ENCODE results near the gene INTS2.

Gene INTS2

GRCh38 chr17:61848896-61849295 is 78.9 kb downstream of the INTS2 start:
- FAIRE-seq (no peak), DNase-seq (ENCODE audit: insufficient read length, low spot score) (no peak)
- TF ChIP-seq, protein P1, sequence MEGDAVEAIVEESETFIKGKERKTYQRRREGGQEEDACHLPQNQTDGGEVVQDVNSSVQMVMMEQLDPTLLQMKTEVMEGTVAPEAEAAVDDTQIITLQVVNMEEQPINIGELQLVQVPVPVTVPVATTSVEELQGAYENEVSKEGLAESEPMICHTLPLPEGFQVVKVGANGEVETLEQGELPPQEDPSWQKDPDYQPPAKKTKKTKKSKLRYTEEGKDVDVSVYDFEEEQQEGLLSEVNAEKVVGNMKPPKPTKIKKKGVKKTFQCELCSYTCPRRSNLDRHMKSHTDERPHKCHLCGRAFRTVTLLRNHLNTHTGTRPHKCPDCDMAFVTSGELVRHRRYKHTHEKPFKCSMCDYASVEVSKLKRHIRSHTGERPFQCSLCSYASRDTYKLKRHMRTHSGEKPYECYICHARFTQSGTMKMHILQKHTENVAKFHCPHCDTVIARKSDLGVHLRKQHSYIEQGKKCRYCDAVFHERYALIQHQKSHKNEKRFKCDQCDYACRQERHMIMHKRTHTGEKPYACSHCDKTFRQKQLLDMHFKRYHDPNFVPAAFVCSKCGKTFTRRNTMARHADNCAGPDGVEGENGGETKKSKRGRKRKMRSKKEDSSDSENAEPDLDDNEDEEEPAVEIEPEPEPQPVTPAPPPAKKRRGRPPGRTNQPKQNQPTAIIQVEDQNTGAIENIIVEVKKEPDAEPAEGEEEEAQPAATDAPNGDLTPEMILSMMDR (IDR thresholded peaks at IDR 0.05; ENCODE audit: insufficient read depth, missing control alignments), result no peak

- DNase-seq (ENCODE audit: insufficient read length, low spot score), result no peak
- FAIRE-seq, result no peak
- TF ChIP-seq, protein P1 (IDR thresholded peaks at IDR 0.05; ENCODE audit: insufficient read depth, missing control alignments), result no peak
These were observed 79.5 kb downstream of the INTS2 start for GRCh38 chr17:61848247-61848646.

DNA sequence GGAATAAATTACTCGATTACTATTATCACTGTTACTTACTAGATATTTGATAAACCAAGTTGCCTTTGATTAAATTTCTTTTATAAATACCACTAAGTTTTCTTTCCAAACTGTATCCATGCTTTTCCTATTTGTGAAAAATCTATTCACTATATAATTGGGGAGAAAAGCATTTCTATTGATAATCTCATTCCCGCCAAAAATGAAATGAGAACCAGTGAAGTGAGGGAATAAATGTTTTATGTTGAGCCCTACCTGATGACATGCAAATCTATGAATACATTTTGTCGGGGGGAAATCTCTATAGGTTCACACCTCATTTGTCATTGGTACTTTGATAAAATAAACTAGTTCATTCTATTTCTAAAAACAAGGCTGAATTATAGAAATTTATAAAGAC is 80.1 kb downstream of the INTS2 start:
- TF ChIP-seq, protein P1 (IDR thresholded peaks at IDR 0.05; ENCODE audit: insufficient read depth, missing control alignments), result no peak
- no peak for FAIRE-seq
- DNase-seq (ENCODE audit: insufficient read length, low spot score), result no peak

- DNase-seq (ENCODE audit: insufficient read length, low spot score), result no peak
- no peak for FAIRE-seq
- TF ChIP-seq, protein P1 (IDR thresholded peaks at IDR 0.05; ENCODE audit: insufficient read depth, missing control alignments), result no peak
These were observed 80.9 kb downstream of the INTS2 start for GRCh38 chr17:61846761-61847375.

GRCh38 chr17:61846088-61846487 is 81.7 kb downstream of the INTS2 start:
- TF ChIP-seq, protein P1 (IDR thresholded peaks at IDR 0.05; ENCODE audit: insufficient read depth, missing control alignments), result no peak
- FAIRE-seq, result no peak
- no peak for DNase-seq (ENCODE audit: insufficient read length, low spot score)

DNA sequence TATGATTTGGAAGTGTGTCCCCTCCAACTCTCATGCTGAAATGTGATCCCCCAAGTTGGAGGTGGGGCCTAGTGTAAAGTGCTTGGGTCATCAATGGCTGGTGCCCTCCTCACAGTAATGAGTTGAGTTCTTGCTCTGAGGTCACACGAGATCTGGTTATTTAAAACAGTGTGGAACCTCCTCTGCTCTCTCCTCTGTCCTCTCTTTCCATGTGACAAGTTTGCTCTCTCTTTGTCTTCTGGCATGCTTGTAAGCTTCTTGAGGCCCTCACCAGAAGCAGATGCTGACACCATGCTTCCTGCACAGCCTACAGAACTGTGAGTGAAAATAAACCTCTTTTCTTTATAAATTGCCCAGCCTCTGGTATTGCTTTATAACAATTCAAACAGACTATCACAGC is 84.3 kb downstream of the INTS2 start:
- no peak for DNase-seq (ENCODE audit: insufficient read length, low spot score)
- no peak for FAIRE-seq
- TF ChIP-seq, protein P1 (IDR thresholded peaks at IDR 0.05; ENCODE audit: insufficient read depth, missing control alignments), result no peak

DNA sequence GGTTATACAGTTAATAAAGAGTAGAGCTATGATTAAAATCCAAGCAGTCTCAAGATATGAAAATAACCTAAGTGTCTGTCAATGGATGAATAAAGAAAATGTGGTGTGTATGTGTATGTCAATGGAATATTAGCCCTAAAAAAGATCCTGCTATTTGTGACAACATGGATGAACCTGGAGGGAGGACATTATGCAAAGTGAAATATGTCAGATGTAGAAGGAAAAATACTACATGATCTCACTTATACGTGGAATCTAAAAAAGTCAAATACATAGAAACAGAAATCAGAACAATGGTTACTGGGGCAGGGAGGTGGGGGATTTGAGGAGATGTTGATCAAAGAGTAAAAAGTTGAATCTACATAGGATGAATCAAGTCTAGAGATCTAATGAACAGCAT is 84.9 kb downstream of the INTS2 start:
- DNase-seq (ENCODE audit: insufficient read length, low spot score), result no peak
- TF ChIP-seq, protein P1 (IDR thresholded peaks at IDR 0.05; ENCODE audit: insufficient read depth, missing control alignments), result no peak
- no peak for FAIRE-seq

Data from D721Med (cell line).